A172 (cell line): ENCODE results near the gene OR8A1. TPM values are rescaled to one million over a fixed set of nuclear protein-coding genes. Genes with fewer than 3 reads are reported as not detected.
A peak's percentile ranks its signal among the peaks of the same experiment; 100 is the strongest.

Experiments used
- DNase-seq: peaks from one replicate; pipeline ENCODE4 v3.0.0-alpha.2; 2015; ENCODE audit warnings: low spot score
- total RNA-seq: library from RNA; depleted of rRNA; stranded (reverse); fragments of >200 nt; shearing (Covaris generic); gene quantifications from 2 replicates; pipeline ENCODE4 v1.2.3, GENCODE V29; 2014; rRNA removed

Gene OR8A1
- not detected in 2 replicates for total RNA-seq

DNA sequence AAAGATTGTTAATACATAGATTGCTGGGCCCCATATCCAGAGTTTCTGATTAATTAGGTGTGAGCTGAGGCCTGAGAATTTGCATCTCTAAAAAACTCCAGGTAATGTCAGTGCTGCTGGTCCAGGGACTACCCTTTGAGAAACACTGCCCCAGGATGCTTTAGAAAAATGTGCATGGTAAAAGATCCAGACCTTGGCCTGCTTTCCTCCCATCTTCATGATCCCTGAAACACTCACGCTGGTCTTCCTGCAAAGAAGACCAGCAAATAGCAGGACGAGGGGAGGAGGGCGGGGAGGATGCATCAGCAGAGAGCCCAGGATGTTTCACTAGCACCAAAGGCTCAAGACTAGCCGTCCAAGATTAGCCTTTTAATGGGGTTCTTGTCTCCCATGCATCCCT lies at the start of gene OR8A1:
Gene OR8A1, plus strand, starts transcription at position 301 of the 400 bp plus-strand sequence. CDS start 123 bp downstream, outside the sequence.
- DNase-seq, result no peak

DNA sequence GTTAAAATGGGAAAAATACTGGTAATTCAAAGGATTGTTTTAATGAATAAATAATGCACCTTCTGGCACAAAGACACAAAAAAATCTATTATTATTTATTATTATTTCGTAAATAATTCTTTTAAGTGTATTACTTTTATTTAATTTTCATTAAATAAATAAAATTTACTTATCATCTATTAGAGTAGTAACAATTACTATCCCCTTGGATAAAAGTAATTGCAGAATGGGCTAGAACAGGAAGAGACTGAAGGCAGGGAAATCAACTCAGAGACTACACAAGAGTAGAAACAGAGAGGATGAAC lies 49.3 kb upstream of the OR8A1 start:
- DNase-seq, result no peak

DNA sequence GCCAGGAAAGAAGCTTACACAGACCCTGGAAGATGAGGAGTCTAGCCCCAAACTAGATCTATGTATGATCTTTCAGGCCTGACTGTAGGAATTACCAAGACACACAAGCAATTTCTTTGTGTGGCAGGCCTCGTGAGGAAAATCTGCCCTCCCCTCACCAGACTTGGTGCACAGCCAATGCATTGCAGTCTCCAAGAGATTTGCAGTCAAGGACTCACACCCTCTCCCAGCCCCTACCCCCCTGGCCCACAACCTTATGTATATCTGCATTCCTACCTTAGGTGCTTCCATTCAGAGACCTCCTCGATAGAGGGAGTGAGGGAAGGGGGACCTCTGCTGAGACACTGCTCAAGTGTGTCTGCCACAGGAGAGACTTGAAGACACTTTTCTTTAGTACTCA lies 36.2 kb upstream of the OR8A1 start:
- DNase-seq, result no peak

DNA sequence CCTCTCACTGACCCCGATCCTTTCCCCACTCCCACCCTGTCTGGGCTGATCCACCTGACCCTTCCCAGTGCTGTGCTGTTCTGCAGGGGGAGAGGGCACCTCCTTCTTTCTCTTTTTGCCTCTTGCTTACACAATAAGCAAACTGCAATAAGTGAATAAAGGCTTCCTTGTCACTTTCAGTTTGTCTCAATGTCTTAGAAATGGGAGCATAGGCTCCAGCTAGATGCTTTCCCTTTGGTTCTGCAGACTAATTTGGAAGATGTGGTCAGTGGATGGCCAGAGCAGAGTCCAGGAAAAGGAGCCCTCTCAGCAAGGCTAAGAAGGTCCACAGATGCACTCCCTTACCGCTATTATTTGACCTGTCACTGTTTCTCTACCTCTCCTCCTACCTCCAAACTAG lies 35.7 kb upstream of the OR8A1 start:
- no peak for DNase-seq

DNA sequence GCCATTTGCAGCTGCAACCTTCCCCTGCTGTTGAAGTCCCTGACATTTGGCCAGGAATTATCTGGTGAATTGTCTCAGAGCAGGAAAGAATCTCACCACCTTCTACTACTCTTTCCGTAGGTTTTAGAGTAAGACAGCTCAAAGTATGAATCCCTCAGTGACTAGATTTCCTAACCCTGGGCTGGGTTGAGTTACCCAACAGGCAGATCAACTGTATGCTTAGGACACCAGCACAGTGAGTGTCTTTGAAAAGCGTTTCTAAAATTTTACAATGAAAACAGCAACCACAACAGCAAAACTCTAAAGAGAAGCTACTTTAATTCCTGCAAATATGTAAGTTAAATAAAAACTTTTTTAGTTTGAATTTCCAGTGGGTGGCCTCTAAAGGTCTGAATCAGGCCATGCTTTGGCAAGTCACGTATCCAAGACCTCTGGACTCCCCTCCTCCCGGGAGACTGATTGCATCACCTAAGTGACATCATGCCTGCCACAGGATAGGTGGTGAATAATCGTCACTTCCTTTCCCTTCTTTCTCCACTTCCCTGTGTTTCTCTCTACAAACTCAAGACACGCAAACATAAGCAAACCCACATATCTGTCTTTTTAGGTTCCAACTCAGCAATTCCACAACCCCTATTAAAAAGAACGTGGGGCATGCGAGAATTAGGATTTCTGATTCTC lies 34.1 kb upstream of the OR8A1 start:
- DNase-seq, result no peak

DNA sequence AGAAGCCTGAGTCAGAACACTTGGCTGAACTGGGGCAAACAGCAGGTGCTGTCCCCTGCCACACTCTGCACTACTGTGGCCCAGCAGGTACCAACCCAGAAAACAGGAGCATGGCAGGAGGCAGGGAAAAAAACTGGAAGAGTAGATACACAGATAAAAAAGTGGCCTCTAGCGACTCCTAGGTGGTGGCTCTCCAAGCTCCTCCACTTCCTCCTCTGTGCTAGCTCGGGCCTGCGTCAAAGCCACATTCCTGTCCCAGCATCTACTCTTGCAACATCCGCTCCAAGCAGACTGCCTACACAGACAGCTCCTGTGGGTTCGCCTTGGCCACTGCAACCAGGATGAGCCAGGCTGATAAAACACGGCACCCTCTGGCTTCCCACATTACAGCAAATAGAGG lies 33.3 kb upstream of the OR8A1 start:
- peak; percentile 7 for DNase-seq

DNA sequence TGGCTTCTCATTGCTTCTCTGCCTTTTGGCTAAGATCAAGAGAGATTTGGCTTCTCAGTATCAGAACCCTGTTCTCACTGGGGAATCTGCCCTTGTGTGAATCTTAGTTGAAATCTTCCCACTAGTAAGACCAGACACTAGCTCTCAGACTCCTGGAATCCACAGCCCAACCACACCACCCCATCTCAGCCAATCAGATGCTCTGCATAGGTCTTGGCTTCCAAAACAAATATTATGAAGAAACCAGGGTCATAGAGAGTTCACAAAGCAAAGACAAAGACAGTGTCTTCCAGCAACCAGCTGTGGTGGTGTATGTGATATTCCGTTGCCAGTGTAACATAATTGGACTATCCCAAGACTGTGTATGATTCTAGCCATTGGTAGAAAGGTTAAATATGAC lies 31.8 kb upstream of the OR8A1 start:
- DNase-seq, result no peak

DNA sequence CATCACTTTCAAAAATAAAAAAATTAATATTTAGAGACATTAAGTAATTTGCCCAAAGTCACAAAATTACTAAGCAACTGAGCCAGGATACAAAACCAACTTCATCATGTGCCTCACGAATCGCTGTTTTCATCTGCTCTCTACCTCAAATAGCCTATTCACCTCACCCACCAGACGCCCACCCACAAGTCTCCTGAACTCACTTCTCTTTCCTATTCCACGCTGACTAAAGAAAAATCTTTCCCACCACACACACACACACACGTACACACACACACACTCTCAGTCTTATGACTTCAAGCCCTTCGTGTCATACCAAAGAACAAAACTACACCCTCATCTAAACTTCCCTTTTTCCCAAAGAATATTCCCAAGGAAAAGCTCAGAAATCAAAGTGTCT lies 28.6 kb upstream of the OR8A1 start:
- DNase-seq, result no peak

DNA sequence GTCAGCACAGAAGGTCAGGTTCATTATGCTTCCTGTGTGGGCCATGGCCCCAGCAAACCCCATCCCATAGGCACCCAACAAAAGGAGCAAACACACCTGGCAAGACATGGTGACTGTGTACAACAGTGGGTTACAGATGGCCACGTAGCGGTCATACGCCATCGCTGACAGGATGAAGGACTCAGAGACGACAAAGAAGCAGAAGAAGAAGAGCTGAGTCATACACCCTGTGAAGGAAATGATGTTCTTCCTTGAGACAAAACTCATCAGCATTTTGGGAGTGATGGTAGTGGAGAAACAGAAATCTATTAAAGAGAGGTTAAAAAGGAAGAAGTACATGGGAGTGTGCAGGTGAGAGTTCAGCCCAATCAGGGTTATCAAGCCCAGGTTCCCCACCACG lies 26.7 kb upstream of the OR8A1 start:
- DNase-seq, result no peak

DNA sequence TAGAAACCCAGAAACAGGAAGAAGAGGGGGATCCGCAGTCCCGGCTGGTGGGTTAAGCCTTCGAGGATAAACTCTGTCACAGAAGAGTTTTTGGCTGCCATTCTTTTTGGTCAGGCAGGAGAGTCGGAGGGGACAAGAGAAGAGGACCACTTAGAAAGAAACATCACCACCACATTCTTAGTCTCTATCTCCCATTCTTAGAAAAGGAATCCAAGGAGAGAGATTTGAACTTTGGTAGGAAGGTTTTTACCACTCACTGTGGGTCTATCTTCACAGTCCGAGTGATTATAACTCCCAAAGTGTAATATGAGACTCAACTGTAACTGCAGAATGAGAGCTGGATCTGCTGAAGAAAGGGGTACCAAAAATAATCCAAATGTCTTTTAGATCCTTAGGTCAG lies 26.2 kb upstream of the OR8A1 start, which contains the start of gene OR8B12:
Gene OR8B12, minus strand, starts transcription at position 101 of the 400 bp plus-strand sequence. Its CDS starts 0 bp downstream, at position 101.
- DNase-seq, result no peak

DNA sequence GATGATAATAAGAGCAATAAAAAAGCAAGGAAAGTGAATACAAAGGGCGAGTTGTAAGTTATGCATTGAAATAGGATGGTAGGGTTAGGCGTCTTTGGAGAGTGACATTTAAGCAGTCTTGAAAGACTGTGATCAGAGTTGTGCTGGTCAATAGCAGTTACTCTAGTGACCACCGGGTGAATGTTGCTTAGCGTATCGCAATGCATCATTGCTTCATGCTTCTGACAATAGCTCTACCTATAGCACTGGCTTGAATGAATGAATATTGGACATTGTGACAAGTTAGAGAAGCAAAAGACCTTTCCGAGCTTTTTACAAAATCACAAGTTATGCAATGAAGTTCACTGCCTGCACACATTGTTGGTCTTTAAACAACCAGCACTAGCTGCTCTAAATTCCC lies 18.6 kb upstream of the OR8A1 start:
- DNase-seq, result no peak

DNA sequence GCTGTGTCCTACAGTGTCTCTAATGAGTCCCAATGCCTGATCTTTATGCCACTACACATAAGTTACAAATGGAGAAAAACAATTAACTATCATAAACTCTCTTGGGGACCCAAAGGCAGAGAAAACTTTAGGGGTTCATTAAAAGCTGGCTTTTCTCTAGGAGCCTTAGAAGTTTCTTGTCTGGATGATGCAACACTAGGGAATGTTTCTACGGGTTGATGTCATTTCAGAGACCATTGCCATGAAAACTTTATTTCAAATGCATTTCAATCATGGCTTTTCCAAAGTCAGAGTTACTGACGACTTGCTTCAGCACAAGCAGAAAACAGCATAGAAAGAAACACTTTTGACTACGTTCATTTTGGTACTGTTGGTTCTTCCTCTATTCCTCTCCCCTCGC lies 17.8 kb upstream of the OR8A1 start:
- DNase-seq, result no peak

DNA sequence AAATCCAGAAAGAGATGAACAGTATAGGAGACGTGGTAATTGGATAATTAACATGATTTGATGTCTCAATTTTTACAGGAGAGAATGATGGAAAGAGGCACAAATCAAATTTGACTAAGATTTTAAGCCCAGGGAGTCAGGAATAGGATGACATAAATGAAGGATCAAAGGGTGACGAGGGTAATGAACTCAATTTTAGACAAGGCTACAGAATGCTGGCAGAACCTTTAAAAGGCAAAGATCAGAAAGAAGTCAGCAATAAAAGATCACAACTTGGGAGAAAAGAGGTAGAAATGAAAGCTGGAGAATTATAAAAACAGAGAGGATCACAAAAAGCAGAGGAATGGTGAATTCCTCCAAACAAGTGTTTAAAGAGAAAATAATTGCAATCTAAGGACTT lies 13.0 kb upstream of the OR8A1 start:
- DNase-seq, result no peak

DNA sequence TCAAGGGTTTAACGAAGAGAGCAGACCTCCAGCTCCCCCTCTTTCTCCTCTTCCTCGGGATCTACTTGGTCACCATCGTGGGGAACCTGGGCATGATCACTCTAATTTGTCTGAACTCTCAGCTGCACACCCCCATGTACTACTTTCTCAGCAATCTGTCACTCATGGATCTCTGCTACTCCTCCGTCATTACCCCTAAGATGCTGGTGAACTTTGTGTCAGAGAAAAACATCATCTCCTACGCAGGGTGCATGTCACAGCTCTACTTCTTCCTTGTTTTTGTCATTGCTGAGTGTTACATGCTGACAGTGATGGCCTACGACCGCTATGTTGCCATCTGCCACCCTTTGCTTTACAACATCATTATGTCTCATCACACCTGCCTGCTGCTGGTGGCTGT lies 363 bp downstream of the OR8A1 start:
- DNase-seq, result no peak

DNA sequence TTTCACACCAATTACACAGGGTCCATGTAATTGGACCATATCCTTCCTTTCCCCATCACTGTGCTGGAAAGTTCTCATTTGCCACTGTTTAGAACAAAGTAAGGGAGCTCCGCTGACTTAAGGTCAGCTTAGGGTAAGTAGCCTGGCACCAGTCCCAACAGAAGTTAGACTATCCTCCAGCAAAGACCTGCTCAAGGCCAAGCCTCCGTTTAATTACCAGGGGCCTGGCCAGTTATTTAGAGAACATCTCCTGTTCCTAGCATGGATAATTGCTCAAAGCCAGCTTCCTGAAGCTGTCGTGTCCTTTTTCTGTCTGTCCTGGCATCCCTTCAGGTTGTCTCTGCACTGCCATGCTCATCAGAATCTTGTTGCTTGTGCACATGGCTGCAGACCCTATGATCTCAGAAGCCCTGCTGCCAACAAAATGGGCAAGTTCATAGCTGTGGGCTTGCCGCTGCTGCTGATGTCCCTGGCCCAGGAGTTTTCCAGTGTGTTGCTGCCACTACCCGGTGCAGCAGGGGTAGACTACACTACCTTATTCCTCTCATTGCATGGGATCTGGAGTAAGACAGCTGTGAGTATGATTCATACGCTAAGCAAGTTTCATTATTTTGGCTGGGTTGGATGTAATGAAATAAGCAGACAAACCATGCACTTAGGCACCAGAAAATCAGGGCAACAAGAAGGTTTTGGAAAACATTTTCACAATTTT lies 8.1 kb downstream of the OR8A1 start:
- DNase-seq, result no peak

DNA sequence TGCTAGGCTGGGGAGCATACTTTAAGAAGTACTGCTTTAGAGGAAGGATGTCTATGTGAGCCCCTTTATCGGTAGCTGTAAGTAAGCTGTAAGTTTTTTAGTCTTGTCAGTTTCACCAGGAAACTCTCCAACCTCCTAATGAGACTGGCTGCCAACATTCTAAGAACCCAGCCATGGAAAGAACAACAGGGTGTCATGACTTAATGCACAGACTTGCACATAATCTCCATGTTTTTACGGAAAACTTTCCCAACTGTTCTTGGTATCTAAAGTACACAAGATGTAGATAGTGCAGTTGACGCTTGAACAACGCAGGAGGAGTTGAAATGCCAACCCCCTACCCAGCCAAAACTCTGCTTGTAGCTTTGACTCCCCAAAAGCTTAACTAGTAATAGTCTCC lies 9.0 kb downstream of the OR8A1 start:
- DNase-seq, result no peak

DNA sequence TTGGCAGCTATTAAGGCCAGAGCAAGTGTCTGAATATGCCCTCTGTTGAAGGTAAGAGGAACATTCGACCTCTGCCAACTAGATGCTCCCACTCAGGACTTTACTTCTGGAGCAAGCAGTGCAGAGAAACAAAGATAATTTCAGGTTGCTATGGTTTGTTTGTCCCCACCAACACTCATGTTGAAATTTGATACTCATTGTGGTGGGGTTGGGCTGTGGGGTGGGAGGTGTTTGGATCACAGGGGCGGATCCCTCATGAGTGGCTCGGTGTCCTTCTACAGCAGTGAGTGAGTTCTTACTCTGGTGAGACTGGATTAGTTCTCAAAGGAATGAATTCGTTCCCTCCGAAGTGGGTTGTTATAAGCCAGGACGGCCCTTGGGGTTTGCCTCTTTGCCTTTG lies 12.0 kb downstream of the OR8A1 start:
- DNase-seq, result no peak

DNA sequence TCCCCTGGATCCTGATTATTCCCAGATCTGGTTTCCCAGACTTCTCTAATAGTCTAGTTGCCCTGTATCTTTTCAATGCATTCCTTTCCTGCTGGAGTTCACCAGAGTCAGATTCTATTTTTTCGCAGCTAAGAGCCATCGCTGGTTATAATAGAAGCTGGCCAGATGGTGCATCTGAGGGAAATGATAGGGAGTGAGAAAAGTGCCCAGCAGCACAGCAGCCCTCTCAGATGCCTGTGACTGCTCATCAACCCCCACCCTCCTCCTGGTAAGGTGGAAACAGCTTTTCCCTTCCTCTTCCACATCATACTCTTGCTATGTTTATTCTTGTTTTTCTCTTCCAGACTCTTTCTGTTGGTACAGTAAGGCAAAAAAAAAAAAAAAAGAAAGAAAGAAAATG lies 12.8 kb downstream of the OR8A1 start:
- no peak for DNase-seq

DNA sequence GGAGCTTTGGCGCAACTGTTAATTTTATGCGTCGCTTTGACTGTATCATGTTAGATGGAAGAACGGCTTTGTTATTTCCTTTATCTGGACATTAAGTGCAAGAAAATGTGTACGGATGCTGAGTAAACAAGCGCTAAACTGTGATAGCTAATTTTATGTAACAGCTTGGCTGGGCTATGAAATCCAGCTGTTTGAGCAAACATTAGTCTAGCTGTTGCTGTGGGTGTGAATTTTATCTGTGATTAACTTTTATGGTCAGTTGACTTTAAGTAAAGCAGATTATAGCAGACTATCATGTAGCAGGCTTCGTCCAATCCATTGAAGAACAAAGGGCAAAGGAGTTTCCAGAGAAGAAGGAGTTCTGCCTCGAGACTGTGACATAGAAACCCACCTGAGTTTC lies 14.0 kb downstream of the OR8A1 start:
- DNase-seq, result no peak

DNA sequence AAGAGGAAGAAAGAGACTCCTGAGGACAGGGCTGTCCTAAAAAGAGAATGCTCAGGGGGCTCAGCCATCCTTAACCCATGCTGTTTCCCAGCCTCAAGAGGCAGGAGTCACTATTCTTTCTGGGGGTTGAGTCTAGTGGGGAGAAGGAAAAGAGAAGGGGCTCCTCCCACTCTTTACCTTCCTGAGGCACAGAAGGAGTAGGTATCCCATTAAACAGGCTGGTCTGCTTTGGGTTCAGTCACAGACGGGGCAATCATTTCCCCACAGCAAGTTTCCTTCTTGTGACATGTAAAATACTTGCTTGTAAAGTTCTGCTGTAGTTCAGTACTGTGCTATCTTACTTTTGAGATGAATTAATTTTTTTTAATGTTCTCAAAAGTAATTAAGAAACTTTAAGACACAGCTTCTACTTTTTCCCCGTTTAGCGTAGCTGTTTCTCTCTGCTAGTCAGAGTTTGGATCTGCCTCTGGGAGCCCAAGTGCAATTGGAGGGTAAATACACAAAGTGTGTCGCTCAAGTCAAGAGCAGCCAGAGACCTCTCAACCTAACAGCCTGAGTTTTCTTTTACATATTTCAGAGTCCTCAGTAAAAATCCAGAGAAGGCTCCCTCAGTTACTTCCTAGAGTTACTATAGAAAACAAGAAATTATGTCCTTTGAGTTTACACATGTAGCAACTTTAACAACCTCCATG lies 15.0 kb downstream of the OR8A1 start:
- no peak for DNase-seq

DNA sequence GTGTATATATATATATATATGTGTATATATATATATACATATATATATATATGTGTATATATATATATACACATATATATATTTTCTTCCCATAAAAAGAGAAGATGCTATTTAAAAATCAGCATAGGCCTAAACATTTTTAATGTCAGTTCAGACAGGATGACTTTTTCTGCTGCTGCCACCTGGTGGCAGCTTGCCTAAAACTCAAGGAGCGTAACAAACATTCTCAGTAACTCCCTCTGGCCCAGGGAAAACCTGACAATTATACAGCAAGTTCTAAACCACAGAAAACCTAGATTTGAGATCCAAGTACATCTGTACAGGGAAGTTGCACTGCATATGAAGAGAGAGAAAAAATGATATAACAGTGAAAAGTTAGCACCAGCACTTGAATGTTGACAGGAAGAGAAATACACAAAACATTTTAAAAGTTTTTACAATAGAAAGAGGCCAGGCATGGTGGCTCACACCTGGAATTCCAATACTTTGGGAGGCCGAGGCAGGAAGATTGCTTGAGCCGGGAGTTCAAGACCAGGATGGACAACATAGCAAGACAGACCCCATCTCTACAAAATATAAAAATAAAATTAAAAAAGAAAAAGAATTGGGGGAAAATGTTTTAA lies 16.6 kb downstream of the OR8A1 start:
- peak; percentile 48 for DNase-seq

DNA sequence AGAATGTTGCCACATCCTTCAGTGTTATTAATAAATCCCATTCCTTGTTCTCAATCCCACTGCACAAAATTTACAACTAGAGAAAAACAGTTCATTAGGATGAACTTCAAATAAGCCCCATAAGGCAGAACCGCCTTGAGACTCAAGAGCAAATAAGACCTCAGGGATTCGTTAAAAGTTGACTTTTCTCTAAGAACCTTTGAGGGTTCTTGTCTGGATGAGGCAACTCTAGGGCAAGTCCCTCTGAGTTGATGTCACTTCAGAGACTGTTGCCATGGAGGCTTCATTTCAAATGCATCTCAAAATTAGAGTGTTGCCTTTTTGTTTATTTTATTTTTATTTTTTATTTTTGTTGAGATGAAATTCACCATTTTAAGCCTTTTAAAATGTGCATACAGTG lies 21.6 kb downstream of the OR8A1 start:
- DNase-seq, result no peak

DNA sequence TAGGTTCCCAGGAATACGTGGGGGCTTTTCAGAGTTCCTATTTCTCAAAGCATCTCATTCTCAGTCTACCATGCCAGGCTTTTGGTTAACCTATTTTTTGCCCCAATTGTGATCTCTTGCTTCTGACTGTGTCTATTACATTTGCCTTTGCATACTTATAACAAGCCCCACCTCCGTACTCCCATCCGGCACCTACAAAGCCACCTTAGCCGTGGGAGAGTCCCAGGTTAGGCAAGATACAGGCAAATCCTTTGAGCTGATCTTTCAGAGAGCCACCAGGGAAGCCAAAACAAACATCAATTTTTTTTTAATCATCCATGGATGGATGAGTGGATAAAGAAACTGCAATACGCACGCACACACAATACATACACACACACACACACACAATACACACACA lies 22.8 kb downstream of the OR8A1 start:
- no peak for DNase-seq
